HCT116 (cell line): ENCODE data around the gene PSMD3. TPM values are rescaled to one million over a fixed set of nuclear protein-coding genes. Genes with fewer than 3 reads are reported as not detected.

Experiments
- ATAC-seq: fragments of 200-7000 bp; cut with Tn5 transposase; 2 replicates; pipeline ENCODE4 v1.9.1; 2020; ENCODE audit warnings: mild to moderate bottlenecking, moderate library complexity
- BruUV-seq: library from RNA; stranded (reverse); fragments of 400-500 nt; replicated peaks from 2 replicates; lab custom pipeline; 2021; lab: Mats Ljungman, UMichigan
- CTCF ChIA-PET: fragments of 300-600 bp; sonication (Branson Sonifier 250); formaldehyde crosslinking; loops from one replicate; lab custom pipeline; 2021; ENCODE audit warnings: antibody characterized with exemption; lab: Charles Lee
- POLR2A ChIA-PET: fragments of 300-600, 350-600 bp; sonication (Branson Sonifier 250); formaldehyde crosslinking; loops from one replicate; lab custom pipeline; 2021; ENCODE audit warnings: antibody characterized with exemption; lab: Charles Lee
- RAD21 ChIA-PET, 2 experiments: fragments of 300-600 bp; sonication (Branson Sonifier 250); formaldehyde crosslinking; loops; one replicate each; lab custom pipeline; 2023; ENCODE audit warnings: low total read pairs in 2 of 2; ENCODE audit not compliant: uncharacterized antibody in 2 of 2, unreplicated experiment in 2 of 2, low non-redundant PET in 1 of 2; lab: Charles Lee
- DNase-seq: peaks from one replicate; pipeline ENCODE4 v3.0.0-alpha.2; 2010; ENCODE audit warnings: low read depth, low spot score
- H2AFZ ChIP-seq: fragments of 200-600 bp; shearing (Covaris generic), sonication (generic); 2 replicates; pipeline ENCODE4 v1.6.1; 2017; ENCODE audit warnings: low read depth, mixed run types, mixed read lengths, antibody characterized with exemption, low read length; ENCODE audit not compliant: poor library complexity, severe bottlenecking
- H3K27ac ChIP-seq: 2 replicates; pipeline ENCODE4 v1.5.1; 2012; ENCODE audit warnings: low read depth, low read length
- H3K27me3 ChIP-seq: fragments of 200-600 bp; sonication (generic); 2 replicates; pipeline ENCODE4 v1.6.1; 2016; ENCODE audit warnings: mixed run types, low read length, mixed read lengths; ENCODE audit not compliant: insufficient read depth
- H3K36me3 ChIP-seq, 2 experiments: fragments of 200-500 bp in 1 of 2; fragments of 200-600 bp in 1 of 2; sonication (Bioruptor generic) in 1 of 2; sonication (generic) in 1 of 2; 2 replicates each; pipeline versions ENCODE4 v1.5.1 to v1.6.1; 2014 to 2016; ENCODE audit warnings: low read length in 2 of 2, inconsistent platforms in 1 of 2, mixed read lengths in 1 of 2, mixed run types in 1 of 2; ENCODE audit not compliant: insufficient read depth in 2 of 2, control insufficient read depth in 1 of 2
- H3K4me1 ChIP-seq, 2 experiments: fragments of 200-600 bp in 1 of 2; sonication (generic) in 1 of 2; 2 replicates each; pipeline versions ENCODE4 v1.5.1 to v1.6.1; 2012 to 2017; ENCODE audit warnings: low read length in 2 of 2, inconsistent platforms in 1 of 2, mild to moderate bottlenecking in 1 of 2, mixed read lengths in 1 of 2, mixed run types in 1 of 2, moderate library complexity in 1 of 2; ENCODE audit not compliant: insufficient read depth in 2 of 2, control insufficient read depth in 1 of 2
- H3K4me2 ChIP-seq: fragments of 200-600 bp; sonication (generic); 2 replicates; pipeline ENCODE4 v1.6.1; 2017; ENCODE audit warnings: mixed run types, low read length, mixed read lengths
- H3K4me3 ChIP-seq, 2 experiments: fragments of 200-600 bp in 1 of 2; sonication (generic) in 1 of 2; replicated peaks in 1 of 2; 2 replicates each; pipeline ENCODE4 v1.5.1; 2011 to 2016; ENCODE audit warnings: low read length in 2 of 2, control low read depth in 1 of 2, low read depth in 1 of 2, mild to moderate bottlenecking in 1 of 2, mixed read lengths in 1 of 2, mixed run types in 1 of 2
- H3K79me2 ChIP-seq: fragments of 200-600 bp; sonication (generic); 2 replicates; pipeline ENCODE4 v1.6.1; 2017; ENCODE audit warnings: mild to moderate bottlenecking, mixed run types, low read length, moderate library complexity, mixed read lengths; ENCODE audit not compliant: insufficient read depth
- H3K9ac ChIP-seq: fragments of 200-600 bp; sonication (generic); 2 replicates; pipeline ENCODE4 v1.6.1; 2016; ENCODE audit warnings: low read length, mixed read lengths
- H3K9me2 ChIP-seq: fragments of 200-600 bp; sonication (generic), shearing (Covaris generic); 2 replicates; pipeline ENCODE4 v1.6.1; 2017; ENCODE audit warnings: mixed run types, mild to moderate bottlenecking, moderate library complexity; ENCODE audit not compliant: insufficient read depth
- H3K9me3 ChIP-seq, 2 experiments: fragments of 200-500 bp in 1 of 2; fragments of 200-600 bp in 1 of 2; sonication (Bioruptor generic) in 1 of 2; sonication (generic) in 1 of 2; 2 replicates each; pipeline ENCODE4 v1.6.1; 2014 to 2017; ENCODE audit warnings: low read length in 2 of 2, mixed read lengths in 2 of 2, inconsistent platforms in 1 of 2, low read depth in 1 of 2, mild to moderate bottlenecking in 1 of 2, mixed run types in 1 of 2, moderate library complexity in 1 of 2; ENCODE audit not compliant: control insufficient read depth in 1 of 2, insufficient read depth in 1 of 2
- H4K20me1 ChIP-seq: fragments of 200-600 bp; sonication (generic), shearing (Covaris generic); 2 replicates; pipeline ENCODE4 v1.6.1; 2017; ENCODE audit warnings: mixed run types, mild to moderate bottlenecking, moderate library complexity; ENCODE audit not compliant: insufficient read depth
- CBX3 ChIP-seq: IDR thresholded peaks from 2 replicates; pipeline ENCODE4 v1.6.1; 2012; ENCODE audit warnings: low read depth
- CTCF ChIP-seq, 3 experiments: fragments of 200-600 bp in 1 of 3; sonication (generic) in 1 of 3; IDR thresholded peaks in 2 of 3; conservative IDR thresholded peaks in 1 of 3; 2 replicates each; pipeline ENCODE4 v1.5.1; 2012 to 2017; ENCODE audit warnings: low read depth in 2 of 3, low read length in 2 of 3, antibody characterized with exemption in 1 of 3, borderline replicate concordance in 1 of 3, control low read depth in 1 of 3, mild to moderate bottlenecking in 1 of 3, mixed read lengths in 1 of 3, mixed run types in 1 of 3, moderate library complexity in 1 of 3; ENCODE audit not compliant: insufficient read depth in 1 of 3
- EZH2 ChIP-seq: fragments of 200-600 bp; sonication (generic); IDR thresholded peaks from 2 replicates; pipeline ENCODE4 v1.6.1; 2017; ENCODE audit warnings: antibody characterized with exemption, mixed run types
- POLR2AphosphoS5 ChIP-seq: IDR thresholded peaks from 2 replicates; pipeline ENCODE4 v1.6.1; 2011; ENCODE audit warnings: mild to moderate bottlenecking, low read depth, low read length, moderate library complexity
- RAD21 ChIP-seq: IDR thresholded peaks from 2 replicates; pipeline ENCODE4 v1.6.1; 2012; ENCODE audit warnings: low read depth, mild to moderate bottlenecking
- REST ChIP-seq: IDR thresholded peaks from 2 replicates; pipeline ENCODE4 v1.6.1; 2012; ENCODE audit warnings: low read depth
- SP1 ChIP-seq: IDR thresholded peaks from 2 replicates; pipeline ENCODE4 v1.6.1; 2012; ENCODE audit warnings: low read depth
- YY1 ChIP-seq: IDR thresholded peaks from 2 replicates; pipeline ENCODE4 v1.6.1; 2011; ENCODE audit warnings: low read length, low read depth, moderate library complexity, mild to moderate bottlenecking; ENCODE audit not compliant: insufficient replicate concordance; ENCODE audit errors: extremely low read depth
- ZBTB33 ChIP-seq: IDR thresholded peaks from 2 replicates; pipeline ENCODE4 v1.6.1; 2011; ENCODE audit warnings: mild to moderate bottlenecking, low read length, moderate library complexity; ENCODE audit not compliant: insufficient replicate concordance; ENCODE audit errors: extremely low read depth
- ZFX ChIP-seq: fragments of 450-650 bp; IDR thresholded peaks from 2 replicates; pipeline ENCODE4 v1.6.1; 2017
- ZNF274 ChIP-seq: fragments of 200-500 bp; sonication (Bioruptor generic); IDR thresholded peaks from 2 replicates; pipeline ENCODE4 v1.6.1; 2014; ENCODE audit warnings: mild to moderate bottlenecking, low read depth, low read length, inconsistent platforms
- intact Hi-C: fragments of 100-400 bp; cut with micrococcal nuclease; formaldehyde crosslinking; loops from 2 replicates; pipeline ENCODE4 v1.10.0; 2022
- total RNA-seq: library from RNA; stranded (reverse); gene quantifications from one replicate; pipeline ENCODE4 v1.2.1, GENCODE V29; 2021; ENCODE audit not compliant: unreplicated experiment

PSMD3 gene
- total RNA-seq, 1 experiment from 2014 or later = 152 TPM

DNA sequence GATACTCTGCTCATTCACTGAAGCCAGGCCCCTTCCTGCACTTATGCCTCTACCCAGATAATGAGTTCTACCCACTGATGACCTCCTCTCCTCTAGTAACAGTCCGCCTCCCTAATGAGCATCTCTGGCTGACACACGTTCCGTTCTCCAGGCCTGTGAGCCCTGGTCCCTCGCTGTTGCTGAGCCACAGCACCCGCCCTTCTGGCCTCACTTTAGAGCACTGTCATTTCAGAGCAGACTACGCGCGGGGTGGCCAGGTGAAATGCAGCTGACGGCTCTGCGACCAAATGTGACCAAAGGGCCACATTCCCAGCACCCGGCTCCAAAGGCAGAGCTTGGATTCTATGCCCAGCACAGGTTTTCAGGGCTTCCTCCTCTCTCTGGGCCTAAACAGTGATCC, 13.8 kb downstream of the PSMD3 start:
- no peak overlapping the region for H3K9ac ChIP-seq
- H3K4me3 ChIP-seq = no peak overlapping the region
- no peaks in the 10 kb centered on the region for H3K79me2 ChIP-seq
- no peaks in the 10 kb centered on the region for H3K9me3 ChIP-seq
- no peaks in the 10 kb centered on the region for H3K9me2 ChIP-seq
- ChIA-PET RAD21 (no interaction called here), POLR2A (no interaction called here), CTCF (no interaction called here)
- H3K4me2 ChIP-seq = no peak overlapping the region
- intact Hi-C loops = no loop called here
- no TSS peak for BruUV-seq
- no peak for TF ChIP-seq YY1
- no peak for ATAC-seq
- no peak for DNase-seq
- H3K27me3 ChIP-seq = no peaks in the 10 kb centered on the region
- no peak overlapping the region for H3K27ac ChIP-seq
- H4K20me1 ChIP-seq = no peaks in the 10 kb centered on the region; the same call in 1 of the 2 replicates
- H3K36me3 ChIP-seq = peaks cover 55 to 59% of the 10 kb centered on the region in 2 experiments
- H3K4me1 ChIP-seq = no peaks in the 10 kb centered on the region
- H2AFZ ChIP-seq = no peak overlapping the region

GRCh38 chr17:39995438-39995837, 14.8 kb downstream of the PSMD3 start:
- ChIA-PET POLR2A (no interaction called here), RAD21 (no interaction called here), CTCF (no interaction called here)
- no peaks in the 10 kb centered on the region; the same call in 1 of the 2 replicates for H4K20me1 ChIP-seq
- no peak overlapping the region for H3K4me2 ChIP-seq
- H3K9me2 ChIP-seq = no peaks in the 10 kb centered on the region
- no peak overlapping the region for H2AFZ ChIP-seq
- no peaks in the 10 kb centered on the region for H3K27me3 ChIP-seq
- intact Hi-C loops = no loop called here
- ATAC-seq = no peak
- H3K9me3 ChIP-seq = no peaks in the 10 kb centered on the region
- DNase-seq = no peak
- no peak overlapping the region for H3K9ac ChIP-seq
- H3K4me3 ChIP-seq = no peak overlapping the region
- no peaks in the 10 kb centered on the region for H3K4me1 ChIP-seq
- TF ChIP-seq EZH2 (no peak), SP1 (no peak), CTCF (IDR thresholded peaks at IDR 0.05 in 2 of 3, conservative IDR thresholded peaks at IDR 0.05 in 1 of 3; ENCODE audit: borderline replicate concordance in 1 of 3, insufficient read depth in 1 of 3, low read depth in 2 of 3, low read length in 2 of 3) (no peak), CBX3 (no peak), ZFX (no peak), REST (no peak), POLR2AphosphoS5 (no peak), RAD21 (no peak), ZNF274 (no peak), ZBTB33 (no peak)
- no peaks in the 10 kb centered on the region for H3K79me2 ChIP-seq
- no TSS peak for BruUV-seq
- H3K36me3 ChIP-seq = peaks cover 45 to 50% of the 10 kb centered on the region in 2 experiments
- no peak overlapping the region for H3K27ac ChIP-seq
